GM12891 (cell line): ENCODE measurements around the gene CFH.
"Not testable (repeated sequence)": the region's sequence is repeated elsewhere in the genome, so short reads cannot be mapped to it uniquely, and the experiment has no call there.

Experiments used
- DNase-seq: peaks from one replicate; pipeline ENCODE4 v3.0.0; 2011; ENCODE audit warnings: low spot score; ENCODE audit not compliant: insufficient read length
- FAIRE-seq: peaks from 2 replicates; lab custom pipeline; 2011; peaks lifted over from hg19 to GRCh38; lab: Jason Lieb, UNC
- PAX5 ChIP-seq: IDR thresholded peaks from 2 replicates; pipeline ENCODE4 v1.6.1; 2011; ENCODE audit warnings: low read length, moderate library complexity, mild to moderate bottlenecking; ENCODE audit not compliant: insufficient read depth, severe bottlenecking
- POLR2A ChIP-seq: IDR thresholded peaks from 2 replicates; pipeline ENCODE4 v1.6.1; 2011; ENCODE audit warnings: low read depth, low read length, control low read depth
- POLR2AphosphoS5 ChIP-seq: IDR thresholded peaks from 2 replicates; pipeline ENCODE4 v1.6.1; 2011; ENCODE audit warnings: low read depth, low read length, control low read depth
- POU2F2 ChIP-seq: IDR thresholded peaks from 2 replicates; pipeline ENCODE4 v1.6.1; 2011; ENCODE audit warnings: low read depth, mild to moderate bottlenecking, control low read depth, low read length, moderate library complexity
- SPI1 ChIP-seq: IDR thresholded peaks from 2 replicates; pipeline ENCODE4 v1.6.1; 2011; ENCODE audit warnings: low read depth, low read length, control low read depth
- TAF1 ChIP-seq: IDR thresholded peaks from 2 replicates; pipeline ENCODE4 v1.6.1; 2011; ENCODE audit warnings: low read depth, low read length, control low read depth

Gene CFH

DNA sequence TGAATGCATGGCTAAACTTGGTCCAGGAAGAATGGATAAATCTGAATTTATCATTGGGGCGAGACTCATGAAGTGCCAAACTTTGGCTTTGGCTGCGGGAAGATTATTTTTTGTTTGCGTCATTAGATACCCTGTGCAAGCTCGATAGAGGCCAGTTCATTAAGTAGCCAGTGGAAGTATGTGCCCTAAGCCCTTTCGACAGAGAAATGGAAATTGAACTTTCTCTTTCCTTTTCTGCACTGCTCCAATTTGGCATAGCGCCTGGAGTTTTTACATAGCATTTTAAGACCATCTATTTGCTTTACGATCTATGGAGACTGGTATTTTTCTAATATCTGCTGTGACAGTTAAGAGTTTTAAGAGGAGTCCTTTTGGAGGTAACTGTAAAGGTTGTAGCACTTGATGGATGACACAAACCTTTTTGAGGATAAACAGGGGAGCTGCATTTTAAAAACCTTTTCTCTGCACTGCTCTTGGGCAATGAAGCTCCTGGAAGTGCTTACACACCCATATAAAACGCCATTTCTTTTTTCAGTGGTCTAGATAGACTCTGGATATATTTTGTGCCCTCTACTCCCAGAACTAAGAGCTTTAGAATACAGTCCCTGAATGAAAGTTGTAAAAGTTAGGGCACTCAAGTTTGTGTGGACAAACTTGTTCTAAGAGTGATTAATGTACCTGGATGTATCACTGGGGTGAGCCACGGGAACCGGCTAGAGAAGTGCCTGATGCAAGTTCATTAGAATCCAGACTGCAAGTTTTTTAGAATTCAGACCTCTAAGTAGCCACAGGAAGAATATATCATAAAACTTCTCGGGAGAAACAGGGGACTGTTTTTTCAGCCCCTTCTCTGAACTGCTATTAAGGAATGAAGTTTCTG is 81.5 kb downstream of the CFH start:
- no peak for FAIRE-seq

GRCh38 chr1:196734006-196734405 is 82.2 kb downstream of the CFH start:
- no peak for TF ChIP-seq POLR2A
- no peak for TF ChIP-seq PAX5
- TF ChIP-seq POU2F2 = no peak
- TF ChIP-seq POLR2AphosphoS5 = no peak
- no peak for TF ChIP-seq SPI1
- TF ChIP-seq TAF1 = no peak
- DNase-seq = no peak
- FAIRE-seq = no peak

More for the DNA sequence above, 81.5 kb downstream of the CFH start:
- DNase-seq = no peak
- TF ChIP-seq POU2F2 (no peak), PAX5 (no peak), POLR2AphosphoS5 (no peak), POLR2A (no peak), TAF1 (no peak), SPI1 (no peak)

DNA sequence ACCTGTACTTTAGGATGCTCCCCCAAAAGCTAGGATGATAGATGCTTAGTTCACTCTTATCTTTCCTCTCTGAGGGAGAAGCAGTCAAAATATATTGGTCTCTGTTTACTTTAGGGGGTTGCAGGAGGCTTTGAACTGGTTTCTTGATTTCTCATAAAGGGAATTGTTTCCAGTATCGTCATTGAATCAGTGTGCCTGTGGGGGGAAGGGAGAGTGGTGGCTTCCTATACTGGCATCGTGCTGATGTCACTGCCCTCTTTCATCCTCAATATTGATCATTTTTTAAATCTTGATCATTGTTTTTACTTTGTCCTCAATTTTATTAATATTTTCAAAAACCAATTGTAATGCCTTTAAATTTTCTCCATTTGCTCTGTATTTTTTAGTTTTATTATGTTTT is 82.6 kb downstream of the CFH start:
- TF ChIP-seq TAF1 (no peak), PAX5 (no peak), SPI1 (no peak), POU2F2 (no peak), POLR2A (no peak), POLR2AphosphoS5 (no peak)
- DNase-seq (no peak), FAIRE-seq (no peak)

- no peak for FAIRE-seq
- DNase-seq = no peak
- no peak for TF ChIP-seq POLR2A
- TF ChIP-seq POU2F2 = no peak
- no peak for TF ChIP-seq POLR2AphosphoS5
- TF ChIP-seq TAF1 = no peak
- TF ChIP-seq SPI1 = no peak
- no peak for TF ChIP-seq PAX5
Observed at GRCh38 chr1:196738730-196739129, 86.9 kb downstream of the CFH start.

GRCh38 chr1:196743244-196743643 is 91.4 kb downstream of the CFH start:
- FAIRE-seq = peak; percentile 71
- DNase-seq = not testable (repeated sequence)

GRCh38 chr1:196765019-196765740 is 113.3 kb downstream of the CFH start:
- DNase-seq, FAIRE-seq: not testable (repeated sequence)

- DNase-seq, FAIRE-seq: not testable (repeated sequence)
Observed at GRCh38 chr1:196769823-196770222, 118.0 kb downstream of the CFH start.

- TF ChIP-seq SPI1 (no peak), POLR2AphosphoS5 (no peak), POLR2A (no peak), POU2F2 (no peak), PAX5 (no peak), TAF1 (no peak)
- DNase-seq (no peak), FAIRE-seq (no peak)
Observed at GRCh38 chr1:196773713-196774112, 121.9 kb downstream of the CFH start.

GRCh38 chr1:196774175-196774574 is 122.3 kb downstream of the CFH start:
- DNase-seq = no peak

GRCh38 chr1:196774603-196775002 is 122.8 kb downstream of the CFH start, which contains the start of gene CFHR3:
Gene CFHR3, plus strand, starts transcription at chr1:196774840. Its CDS starts 47 bp downstream, at chr1:196774887.
- FAIRE-seq (peak; percentile 28), DNase-seq (no peak)
- TF ChIP-seq PAX5 = no peak
- no peak for TF ChIP-seq POLR2AphosphoS5
- TF ChIP-seq TAF1 = no peak
- no peak for TF ChIP-seq POLR2A
- no peak for TF ChIP-seq SPI1
- no peak for TF ChIP-seq POU2F2

More at GRCh38 chr1:196774175-196774574, 122.3 kb downstream of the CFH start:
- no peak for FAIRE-seq
- no peak for TF ChIP-seq POLR2A
- TF ChIP-seq POLR2AphosphoS5 = no peak
- TF ChIP-seq TAF1 = no peak
- no peak for TF ChIP-seq POU2F2
- TF ChIP-seq PAX5 = no peak
- no peak for TF ChIP-seq SPI1
